HG03432 (cell line): ENCODE results near the gene KRT85.

ENCODE experiments used
- ATAC-seq: cut with Tn5 transposase; IDR thresholded peaks from one replicate; pipeline ENCODE4 v1.9.1; 2021; ENCODE audit warnings: mild to moderate bottlenecking, moderate library complexity; ENCODE audit not compliant: unreplicated experiment

Gene KRT85

GRCh38 chr12:52395761-52396434 lies 28.6 kb upstream of the KRT85 start:
- no peak for ATAC-seq

GRCh38 chr12:52394836-52395405 lies 27.6 kb upstream of the KRT85 start:
- ATAC-seq = no peak

- no peak for ATAC-seq
Measured at GRCh38 chr12:52392465-52393007, 25.3 kb upstream of the KRT85 start.

DNA sequence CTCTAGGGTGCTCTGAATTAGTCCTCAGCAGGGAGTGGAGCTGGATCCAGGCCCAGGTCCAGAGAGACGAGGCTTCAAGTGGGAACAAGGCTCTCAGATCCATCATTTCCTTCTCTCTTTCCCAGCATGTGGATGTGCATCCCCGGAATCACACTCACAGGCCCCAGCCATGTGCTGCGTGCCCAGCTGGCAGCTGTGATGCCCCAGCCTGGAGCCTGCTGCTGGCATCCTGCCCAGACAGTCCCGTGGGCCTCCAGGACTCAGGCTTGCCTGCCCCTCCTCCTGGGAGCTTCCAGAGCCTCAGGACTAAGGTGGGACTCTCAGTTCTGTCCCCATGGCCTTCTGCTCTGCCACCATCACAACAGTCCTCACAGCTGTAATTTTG lies 24.3 kb upstream of the KRT85 start:
- no peak for ATAC-seq

DNA sequence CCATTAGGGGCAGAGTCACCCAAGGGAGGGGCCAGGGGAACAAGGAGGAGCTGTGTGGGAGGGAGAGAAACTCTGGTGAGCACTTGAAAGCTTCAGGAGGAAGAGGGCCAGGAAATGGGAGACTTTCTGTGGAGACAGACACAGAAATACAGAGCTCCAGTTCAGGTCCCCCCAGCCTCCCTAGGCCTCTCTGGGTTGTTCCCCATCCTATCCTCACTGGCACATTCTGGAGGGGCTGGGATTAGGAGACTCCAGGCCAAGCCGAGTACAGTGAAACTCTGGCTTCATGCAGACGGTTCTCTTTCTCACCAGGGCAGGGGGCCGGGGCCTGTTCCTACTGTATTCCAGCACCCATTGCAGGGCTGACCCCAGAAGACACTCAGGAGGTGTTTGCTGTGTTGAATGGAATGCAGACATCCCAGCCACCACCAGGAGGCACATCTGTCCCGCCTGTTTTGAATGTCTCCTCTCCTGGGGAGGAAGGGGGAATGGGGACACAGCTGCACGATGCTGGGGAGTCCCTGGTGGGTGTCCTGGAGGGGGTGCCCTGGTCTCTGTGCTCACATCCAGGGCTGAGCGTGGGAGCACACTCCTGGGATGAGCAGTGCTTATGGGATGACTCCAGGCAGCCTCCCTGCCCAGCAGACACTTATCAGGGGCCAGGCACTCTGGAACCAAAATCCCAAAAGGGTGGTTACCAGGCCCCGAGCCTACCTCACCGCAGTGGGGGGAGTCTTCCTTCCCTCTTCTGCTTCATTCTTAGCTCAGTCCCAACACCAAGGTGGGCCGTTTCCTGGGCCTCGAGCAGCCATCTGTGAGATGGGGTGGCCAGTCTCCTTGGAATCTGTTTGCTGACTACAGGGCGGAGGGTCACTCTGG lies 23.7 kb upstream of the KRT85 start:
- no peak for ATAC-seq

DNA sequence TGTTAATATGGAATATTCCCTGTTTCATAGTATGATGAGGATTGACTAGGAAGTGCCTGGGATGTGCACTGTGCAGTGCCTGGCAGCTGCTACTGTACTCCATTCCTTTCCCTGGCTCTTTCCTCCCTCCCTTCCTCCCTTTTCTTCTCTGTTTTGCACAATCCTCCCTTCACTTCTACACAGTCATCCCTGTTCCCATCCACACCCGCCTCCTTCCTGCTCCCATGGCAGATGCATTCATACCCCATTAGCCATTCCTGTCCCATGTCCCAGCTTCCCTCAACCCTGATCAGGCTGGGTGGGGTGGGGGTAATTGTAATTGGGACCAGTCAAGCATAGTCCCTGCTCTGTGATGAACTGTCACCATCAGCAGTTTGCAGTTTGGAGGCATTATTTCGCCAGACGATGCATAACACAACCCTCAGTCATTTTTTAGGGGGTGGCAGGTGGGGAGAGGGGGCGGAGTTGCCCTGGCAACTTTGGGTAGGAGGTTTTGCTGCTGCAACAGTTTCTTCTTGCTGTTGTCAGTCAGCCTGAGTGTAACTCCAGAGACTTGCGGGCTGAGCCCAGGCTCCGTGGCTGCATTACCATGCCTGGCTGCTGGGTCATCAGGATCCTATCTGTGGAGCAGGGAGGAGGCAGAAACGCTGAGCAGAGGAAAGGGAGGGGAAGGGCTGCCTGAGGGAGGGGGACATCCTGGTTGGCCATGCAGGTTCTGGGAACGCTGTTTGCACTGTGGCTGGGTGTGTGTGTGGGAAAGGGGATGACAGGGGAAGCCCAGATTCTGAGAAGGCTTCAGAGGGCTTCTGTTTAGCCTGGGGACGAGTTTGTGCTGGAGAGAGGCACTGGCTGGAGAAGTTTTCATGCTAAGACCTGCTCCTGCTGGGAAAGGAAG lies 22.3 kb upstream of the KRT85 start:
- no peak for ATAC-seq

- no peak for ATAC-seq
Measured at GRCh38 chr12:52387859-52388258, 20.6 kb upstream of the KRT85 start.

- ATAC-seq = no peak
Measured at GRCh38 chr12:52385226-52385702, 18.0 kb upstream of the KRT85 start, which contains the start of gene KRT84. KRT84 (minus strand) TSS chr12:52385652; CDS start chr12:52385585, 67 bp downstream.

DNA sequence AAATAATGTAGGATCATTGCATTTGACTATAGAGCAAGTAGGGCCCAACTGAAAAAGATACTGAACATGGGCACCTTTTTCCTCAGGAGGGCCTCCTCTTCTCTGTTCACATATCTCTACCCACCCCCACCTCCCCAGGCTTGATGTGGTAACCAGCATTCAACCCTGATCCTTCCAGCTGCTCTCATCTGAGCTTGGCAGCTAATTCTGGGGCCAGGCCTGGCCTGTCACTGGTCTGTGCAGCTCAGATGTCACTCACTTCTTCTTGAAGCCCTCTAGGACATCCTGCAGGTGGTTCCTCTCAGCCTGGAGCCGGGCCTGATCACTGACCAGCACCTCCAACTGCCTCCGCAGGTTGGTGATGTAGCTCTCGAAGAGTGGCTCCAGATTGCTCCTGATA lies 16.1 kb upstream of the KRT85 start:
- ATAC-seq = no peak

GRCh38 chr12:52382854-52383253 lies 15.6 kb upstream of the KRT85 start:
- ATAC-seq = no peak

DNA sequence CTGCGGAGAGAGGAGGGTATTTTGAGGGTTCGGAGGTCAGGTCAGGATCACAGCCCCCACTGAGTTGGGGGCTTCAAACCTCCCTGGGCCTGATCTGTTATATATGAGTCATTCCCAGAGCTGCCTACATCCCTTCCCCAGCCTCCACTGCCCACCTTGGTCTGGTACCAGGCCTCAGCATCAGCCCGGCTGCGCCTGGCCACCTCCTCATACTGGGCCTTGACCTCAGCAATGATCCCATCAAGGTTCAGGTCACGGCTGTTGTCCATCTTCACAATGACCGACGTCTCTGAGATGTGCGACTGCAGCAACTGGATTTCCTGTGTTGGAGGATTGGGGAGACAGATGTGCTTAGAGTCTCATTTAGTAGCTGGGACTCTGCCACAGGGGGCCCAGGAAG lies 13.9 kb upstream of the KRT85 start:
- no peak for ATAC-seq

- ATAC-seq = no peak
Measured at GRCh38 chr12:52380271-52380694, 13.0 kb upstream of the KRT85 start.

GRCh38 chr12:52379536-52379935 lies 12.3 kb upstream of the KRT85 start:
- no peak for ATAC-seq

DNA sequence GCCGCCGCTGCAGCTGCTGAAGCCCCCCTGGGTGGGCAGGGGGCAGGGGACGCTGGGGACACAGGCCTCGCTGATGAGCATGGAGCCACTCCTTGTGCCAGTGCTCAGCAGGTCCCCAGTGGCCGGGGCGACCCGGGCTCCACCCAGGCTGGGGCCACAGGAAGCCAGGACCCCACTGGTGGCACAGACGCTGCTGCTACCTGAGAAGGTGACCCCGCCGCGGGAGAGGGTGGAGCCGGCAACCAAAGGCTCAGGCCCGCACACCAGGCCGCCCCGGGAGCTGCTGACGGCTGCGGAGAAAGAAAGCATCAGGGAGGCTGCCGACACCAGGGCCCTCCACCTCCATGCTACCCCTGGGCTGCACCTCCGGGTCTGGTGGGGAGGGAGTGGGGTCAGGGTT lies 10.8 kb upstream of the KRT85 start:
- ATAC-seq = no peak

DNA sequence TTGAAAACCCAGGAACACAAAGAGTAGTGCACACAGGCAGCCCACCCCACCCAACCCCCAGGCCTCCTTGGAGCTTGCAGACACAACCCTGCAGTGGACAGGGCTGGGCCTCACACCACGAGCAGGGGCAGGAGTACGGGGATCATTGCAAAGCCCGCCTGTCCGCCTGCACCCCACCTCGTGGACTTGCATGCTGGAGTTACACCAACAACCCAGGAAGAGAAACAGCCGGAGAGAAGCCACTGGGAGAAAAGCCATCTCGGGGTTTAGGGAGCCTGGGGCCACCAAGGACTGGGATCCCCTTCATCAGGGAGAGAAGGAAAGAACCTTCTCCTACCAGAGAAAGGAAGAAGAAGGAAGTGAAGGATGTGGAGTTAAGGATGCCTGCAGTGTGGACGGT lies 10.0 kb upstream of the KRT85 start:
- ATAC-seq = no peak

DNA sequence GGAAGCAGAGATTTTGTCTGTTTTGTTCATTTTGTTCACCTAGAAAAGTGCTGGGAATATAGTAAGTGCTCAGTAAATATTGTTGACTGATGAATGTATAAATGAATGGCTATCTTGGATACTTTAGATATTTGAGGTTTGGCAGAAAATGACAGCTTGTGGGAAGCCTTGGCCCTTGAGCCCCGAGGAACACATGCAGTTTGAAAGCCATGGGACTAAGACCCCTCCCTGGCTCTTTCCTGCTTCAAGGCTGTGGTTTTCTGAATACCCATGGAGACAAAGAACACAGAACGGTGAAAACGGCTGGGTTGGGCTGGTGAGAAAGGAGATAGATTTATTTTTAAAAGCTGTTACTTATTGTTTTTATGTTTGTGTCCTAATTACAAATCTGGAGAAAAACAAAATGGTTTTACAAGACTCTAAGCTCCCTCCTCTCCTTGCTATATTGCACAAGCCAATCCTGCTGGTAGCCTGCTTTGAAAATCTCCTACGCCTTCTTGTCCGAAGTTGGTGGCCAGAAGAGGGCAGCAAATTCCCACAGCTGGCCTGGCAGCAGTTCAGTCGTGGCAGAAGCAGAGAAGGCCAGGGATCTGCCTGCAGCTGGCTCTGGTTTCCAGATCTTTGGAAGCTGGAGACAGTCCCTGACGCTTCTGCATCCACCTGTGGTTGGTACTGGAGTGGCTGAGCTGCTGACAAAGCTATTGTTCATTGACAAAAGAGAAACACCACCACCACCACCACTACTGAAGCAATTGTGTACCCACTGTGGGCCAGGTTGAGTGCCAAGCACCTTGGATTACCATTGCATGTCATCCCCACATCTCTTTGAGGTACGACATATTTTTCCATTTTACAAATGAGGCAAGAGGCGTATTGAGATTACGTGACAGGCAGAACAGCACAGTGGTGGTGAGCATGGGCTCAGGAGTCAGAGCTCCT lies 5.2 kb upstream of the KRT85 start:
- no peak for ATAC-seq

DNA sequence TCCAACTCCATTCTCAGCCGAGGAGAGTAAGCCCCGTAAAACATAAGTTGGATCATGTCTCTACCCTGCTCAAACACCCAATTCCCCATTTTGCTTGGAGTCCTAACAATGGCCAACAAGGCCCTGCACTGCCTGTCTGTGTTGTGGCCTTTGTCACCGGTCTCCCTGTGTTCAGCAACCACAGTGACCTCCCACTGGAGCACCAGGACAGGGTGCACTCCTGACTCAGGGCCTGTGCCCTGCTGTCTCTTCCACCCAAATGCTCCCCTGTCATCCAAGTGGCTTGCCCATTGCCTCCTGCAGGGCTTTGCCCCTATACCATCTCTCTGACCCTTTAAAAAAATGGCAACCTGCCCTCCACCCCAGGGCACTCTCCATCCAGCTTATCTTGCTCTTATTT lies 4.4 kb upstream of the KRT85 start:
- no peak for ATAC-seq

DNA sequence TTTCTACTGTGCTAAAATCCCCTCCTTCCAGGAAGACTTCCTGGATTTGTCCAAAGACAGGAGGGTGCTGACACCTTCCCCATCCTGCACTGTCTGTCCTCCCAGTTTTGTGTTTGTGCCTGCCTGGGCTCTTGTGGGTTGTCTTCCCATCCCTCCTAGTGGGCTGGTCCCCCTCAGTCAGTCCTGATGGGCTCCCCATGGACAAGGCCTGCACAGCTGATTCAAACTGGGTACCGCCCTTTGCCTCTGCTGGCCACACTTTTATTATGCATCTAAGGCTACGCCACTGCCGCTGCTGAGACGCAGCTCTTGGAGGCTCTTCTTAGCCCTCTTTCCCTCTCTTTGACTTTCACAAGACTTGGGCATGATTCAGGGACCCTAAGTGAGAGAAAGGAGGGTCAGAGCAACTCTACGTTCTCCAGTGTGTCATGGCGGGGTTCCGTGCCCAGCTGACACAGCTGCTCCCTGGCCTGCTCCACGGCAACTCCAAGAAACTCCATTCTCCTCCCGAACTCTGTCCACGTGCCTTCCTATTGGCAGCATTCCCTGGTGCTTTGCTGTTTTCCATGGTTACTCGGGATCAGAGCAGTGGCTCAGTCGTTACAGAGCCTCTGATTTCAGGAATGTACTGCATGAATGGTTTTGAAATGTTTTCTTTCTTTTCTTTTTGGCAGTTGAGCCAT lies 3.8 kb upstream of the KRT85 start:
- no peak for ATAC-seq

DNA sequence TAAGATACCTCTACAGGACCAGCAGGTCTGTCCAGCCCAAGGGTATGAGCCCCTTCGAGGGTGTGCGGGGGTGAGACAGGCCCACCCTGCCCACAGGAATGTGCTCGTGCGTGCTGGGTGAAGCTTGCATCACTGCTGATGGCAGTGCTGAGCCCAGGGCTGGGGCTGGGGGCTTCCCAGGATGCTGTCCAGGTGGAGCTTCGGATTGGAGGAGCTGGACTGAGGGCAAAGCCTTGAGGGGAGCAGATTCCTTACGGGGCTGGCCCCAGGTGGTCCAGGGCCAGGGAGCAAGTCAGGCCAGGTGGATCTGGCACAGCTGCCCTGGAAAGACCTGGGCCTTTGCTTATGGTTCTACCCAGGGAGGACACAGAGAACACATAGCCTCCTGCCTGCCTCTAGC lies 2.5 kb upstream of the KRT85 start:
- ATAC-seq = no peak
